Neural cell (in vitro differentiated cells): ENCODE results near the gene ABCA1. TPM values are rescaled to one million over a fixed set of nuclear protein-coding genes. Genes with fewer than 3 reads are reported as not detected.

Experiments
- H2AFZ ChIP-seq: fragments of 200-600, 300-800 bp; sonication (generic), shearing (Covaris generic); 2 replicates; pipeline ENCODE4 v1.6.0; 2014; ENCODE audit warnings: low read depth, mild to moderate bottlenecking, antibody characterized with exemption, low read length, moderate library complexity
- H3F3A ChIP-seq: fragments of 200-600 bp; shearing (Covaris generic); 2 replicates; pipeline ENCODE4 v1.6.1; 2016; ENCODE audit warnings: mild to moderate bottlenecking, moderate library complexity, mixed read lengths, antibody characterized with exemption, low read length; ENCODE audit not compliant: insufficient read depth, poor library complexity, severe bottlenecking
- H3K27ac ChIP-seq: fragments of 200-600, 300-800 bp; sonication (generic), shearing (Covaris generic); 2 replicates; pipeline ENCODE4 v1.5.1; 2014; ENCODE audit warnings: mild to moderate bottlenecking, low read length, moderate library complexity
- H3K27me3 ChIP-seq: fragments of 300-800, 200-600 bp; sonication (generic), shearing (Covaris generic); 2 replicates; pipeline ENCODE4 v1.6.0; 2014; ENCODE audit warnings: mild to moderate bottlenecking, low read depth, low read length, moderate library complexity; ENCODE audit not compliant: insufficient read depth
- H3K36me3 ChIP-seq: fragments of 300-800, 200-600 bp; sonication (generic), shearing (Covaris generic); 2 replicates; pipeline ENCODE4 v1.5.1; 2014; ENCODE audit warnings: mild to moderate bottlenecking, antibody characterized with exemption, low read length, moderate library complexity; ENCODE audit not compliant: insufficient read depth
- H3K4me2 ChIP-seq: fragments of 300-800, 200-600 bp; sonication (generic), shearing (Covaris generic); 2 replicates; pipeline ENCODE4 v1.6.0; 2014; ENCODE audit warnings: mild to moderate bottlenecking, low read length
- H3K4me3 ChIP-seq: fragments of 300-800, 200-600 bp; sonication (generic), shearing (Covaris generic); 2 replicates; pipeline ENCODE4 v1.5.1; 2014; ENCODE audit warnings: mild to moderate bottlenecking, low read length, moderate library complexity
- H3K79me2 ChIP-seq: fragments of 200-600 bp; shearing (Covaris generic); replicated peaks from 2 replicates; pipeline ENCODE4 v1.6.0; 2014; ENCODE audit warnings: mild to moderate bottlenecking, low read length, moderate library complexity; ENCODE audit not compliant: insufficient read depth
- H3K9ac ChIP-seq: fragments of 300-800, 200-600 bp; sonication (generic), shearing (Covaris generic); 2 replicates; pipeline ENCODE4 v1.6.1; 2016; ENCODE audit warnings: mild to moderate bottlenecking, low read length, mixed read lengths
- H3K9me2 ChIP-seq: fragments of 200-600 bp; shearing (Covaris generic); 2 replicates; pipeline ENCODE4 v1.6.1; 2016; ENCODE audit warnings: mild to moderate bottlenecking, low read length, mixed read lengths; ENCODE audit not compliant: insufficient read depth
- H3K9me3 ChIP-seq: fragments of 200-600, 300-800 bp; sonication (generic), shearing (Covaris generic); 2 replicates; pipeline ENCODE4 v1.6.1; 2016; ENCODE audit warnings: mild to moderate bottlenecking, mixed run types, low read length, moderate library complexity, mixed read lengths
- H4K20me1 ChIP-seq: fragments of 200-600 bp; shearing (Covaris generic); 2 replicates; pipeline ENCODE4 v1.6.1; 2016; ENCODE audit warnings: mild to moderate bottlenecking, mixed run types; ENCODE audit not compliant: insufficient read depth
- CTCF ChIP-seq: fragments of 450-650 bp; IDR thresholded peaks from 2 replicates; pipeline ENCODE4 v1.5.1; 2014; ENCODE audit warnings: antibody characterized with exemption, mild to moderate bottlenecking, moderate library complexity; ENCODE audit not compliant: poor library complexity, severe bottlenecking
- EP300 ChIP-seq: fragments of 450-650 bp; conservative IDR thresholded peaks from 2 replicates; pipeline ENCODE4 v1.6.1; 2014; ENCODE audit warnings: antibody characterized with exemption, mild to moderate bottlenecking, moderate library complexity; ENCODE audit not compliant: poor library complexity, severe bottlenecking
- RAD21 ChIP-seq: fragments of 450-650 bp; conservative IDR thresholded peaks from 2 replicates; pipeline ENCODE4 v1.6.1; 2014; ENCODE audit warnings: antibody characterized with exemption, mild to moderate bottlenecking, moderate library complexity
- REST ChIP-seq: IDR thresholded peaks from 2 replicates; pipeline ENCODE4 v1.6.1; 2012; ENCODE audit warnings: borderline replicate concordance
- SMC3 ChIP-seq: fragments of 450-650 bp; conservative IDR thresholded peaks from 2 replicates; pipeline ENCODE4 v1.6.1; 2014; ENCODE audit warnings: antibody characterized with exemption, mild to moderate bottlenecking, moderate library complexity; ENCODE audit not compliant: poor library complexity
- polyA plus RNA-seq: library from polyadenylated mRNA; depleted of rRNA; stranded (reverse); fragments of >200 nt; gene quantifications from 2 replicates; pipeline ENCODE4 v1.2.3, GENCODE V29; 2014

Gene ABCA1
- polyA plus RNA-seq, 1 donor from 2014 or later: 5.2 TPM

GRCh38 chr9:104810421-104811339, 117.3 kb downstream of the ABCA1 start:
- Histone ChIP-seq H3K9ac (no peak overlapping the region), H4K20me1 (no peaks in the 10 kb centered on the region), H3K27ac (no peak overlapping the region), H3K4me2 (no peak overlapping the region), H3K36me3 (no peaks in the 10 kb centered on the region), H3K27me3 (no peaks in the 10 kb centered on the region), H3F3A (no peaks in the 10 kb centered on the region), H2AFZ (no peak overlapping the region), H3K9me3 (no peaks in the 10 kb centered on the region), H3K79me2 (no peaks in the 10 kb centered on the region), H3K9me2 (no peaks in the 10 kb centered on the region), H3K4me3 (no peak overlapping the region)
- TF ChIP-seq REST: no peak

GRCh38 chr9:104808035-104808614, 119.8 kb downstream of the ABCA1 start:
- H3F3A ChIP-seq: no peaks in the 10 kb centered on the region
- H3K4me3 ChIP-seq: no peak overlapping the region
- peak; percentile 27 for TF ChIP-seq SMC3
- no peak for TF ChIP-seq EP300
- TF ChIP-seq REST: no peak
- TF ChIP-seq CTCF: peak; percentile 37
- peak; percentile 50 for TF ChIP-seq RAD21
- H3K27ac ChIP-seq: no peak overlapping the region
- H3K4me2 ChIP-seq: no peak overlapping the region
- H3K79me2 ChIP-seq: no peaks in the 10 kb centered on the region
- no peaks in the 10 kb centered on the region for H3K27me3 ChIP-seq
- H3K9me2 ChIP-seq: no peaks in the 10 kb centered on the region
- H3K36me3 ChIP-seq: no peaks in the 10 kb centered on the region
- no peak overlapping the region for H3K9ac ChIP-seq
- no peak overlapping the region for H2AFZ ChIP-seq
- H4K20me1 ChIP-seq: no peaks in the 10 kb centered on the region
- H3K9me3 ChIP-seq: no peaks in the 10 kb centered on the region
